Epithelial cell of prostate (primary cell): ENCODE measurements around the gene SLC44A1.
A peak's percentile ranks its signal among the peaks of the same experiment; 100 is the strongest.

Experiments used
- DNase-seq: peaks from one replicate; pipeline ENCODE4 v3.0.0-alpha.2; 2011; ENCODE audit warnings: low read depth, low spot score
- H3K27ac ChIP-seq: fragments of 450-650 bp; 2 replicates; pipeline ENCODE4 v1.5.1; 2017; ENCODE audit warnings: mild to moderate bottlenecking

Gene SLC44A1

DNA sequence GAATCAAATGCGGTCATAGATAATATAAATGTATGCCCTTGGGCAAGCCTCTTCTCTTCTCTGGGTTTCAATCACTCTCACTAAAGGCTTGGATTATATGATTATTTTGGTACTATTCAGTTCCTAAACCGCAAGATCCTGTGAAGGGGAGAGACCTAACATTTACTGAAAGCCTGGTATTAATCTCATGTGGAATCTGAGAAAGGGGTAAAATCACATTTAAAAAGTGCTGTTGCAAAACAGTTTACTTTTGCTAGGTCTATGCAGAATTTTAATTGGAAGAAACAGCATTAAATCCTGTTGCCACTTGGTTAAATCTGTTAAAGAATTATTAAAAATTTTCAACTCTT, 50.7 kb downstream of the SLC44A1 start:
- H3K27ac ChIP-seq: no peak overlapping the region
- DNase-seq: no peak

DNA sequence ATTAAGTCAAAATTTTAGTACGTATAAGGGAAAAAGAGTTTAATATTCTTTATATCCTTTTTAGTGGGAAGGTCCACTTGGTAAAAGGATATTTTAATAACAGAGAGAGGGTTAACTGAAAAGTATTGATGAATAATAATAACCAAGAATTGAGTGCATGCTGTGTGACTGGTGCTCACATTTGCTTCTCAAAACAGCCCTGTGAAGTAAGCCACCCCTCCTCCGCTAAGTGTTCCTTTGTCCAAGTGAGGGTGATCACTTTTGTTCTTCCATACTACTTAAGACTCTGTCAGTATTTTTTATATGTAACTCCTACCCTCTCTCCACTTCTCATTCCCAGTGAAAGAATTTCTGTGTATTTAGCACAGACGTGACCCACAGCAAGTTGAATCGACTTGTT, 51.5 kb downstream of the SLC44A1 start:
- peak overlapping the region; percentile 78 for H3K27ac ChIP-seq
- DNase-seq: no peak

DNA sequence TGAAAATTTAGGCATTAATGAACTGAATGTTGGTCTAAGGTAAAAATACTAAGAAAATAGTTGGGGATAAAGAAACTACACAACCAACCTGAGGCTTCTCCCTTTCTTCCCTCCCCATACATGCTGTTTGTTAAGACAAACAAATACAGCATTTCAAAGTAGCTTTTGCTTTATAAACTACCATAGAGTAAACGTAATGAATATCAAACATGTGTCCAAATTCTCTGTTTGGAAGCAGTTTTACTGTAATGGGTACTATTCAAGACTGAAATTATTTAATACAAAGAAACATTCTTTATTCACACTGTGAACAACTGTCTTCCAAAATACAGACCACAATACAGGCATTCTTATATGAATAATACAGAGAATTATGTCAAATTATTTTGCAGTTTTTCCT, 52.0 kb downstream of the SLC44A1 start:
- H3K27ac ChIP-seq: peak overlapping the region; percentile 78
- no peak for DNase-seq

DNA sequence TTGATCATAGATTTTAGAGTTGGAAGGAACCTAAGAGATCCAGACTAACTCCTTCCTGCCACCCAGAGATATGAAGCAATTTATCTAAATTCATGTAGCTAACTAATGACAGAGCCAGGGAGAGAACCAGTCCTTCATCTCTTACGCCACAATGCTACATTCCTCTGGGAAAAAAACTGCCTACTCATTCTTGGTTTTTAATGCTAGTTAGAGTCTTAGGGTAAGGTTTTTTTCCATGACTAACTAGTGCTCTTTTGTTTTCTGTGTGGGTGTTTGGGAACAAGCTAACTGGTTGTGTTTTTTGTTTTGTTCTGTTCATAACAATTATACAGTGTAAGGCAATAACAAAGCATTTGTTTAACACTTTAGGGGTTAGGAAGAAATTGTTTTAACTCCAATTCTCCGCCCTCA, 52.4 kb downstream of the SLC44A1 start:
- peak; percentile 70 for DNase-seq
- peak overlapping the region; percentile 78 for H3K27ac ChIP-seq

DNA sequence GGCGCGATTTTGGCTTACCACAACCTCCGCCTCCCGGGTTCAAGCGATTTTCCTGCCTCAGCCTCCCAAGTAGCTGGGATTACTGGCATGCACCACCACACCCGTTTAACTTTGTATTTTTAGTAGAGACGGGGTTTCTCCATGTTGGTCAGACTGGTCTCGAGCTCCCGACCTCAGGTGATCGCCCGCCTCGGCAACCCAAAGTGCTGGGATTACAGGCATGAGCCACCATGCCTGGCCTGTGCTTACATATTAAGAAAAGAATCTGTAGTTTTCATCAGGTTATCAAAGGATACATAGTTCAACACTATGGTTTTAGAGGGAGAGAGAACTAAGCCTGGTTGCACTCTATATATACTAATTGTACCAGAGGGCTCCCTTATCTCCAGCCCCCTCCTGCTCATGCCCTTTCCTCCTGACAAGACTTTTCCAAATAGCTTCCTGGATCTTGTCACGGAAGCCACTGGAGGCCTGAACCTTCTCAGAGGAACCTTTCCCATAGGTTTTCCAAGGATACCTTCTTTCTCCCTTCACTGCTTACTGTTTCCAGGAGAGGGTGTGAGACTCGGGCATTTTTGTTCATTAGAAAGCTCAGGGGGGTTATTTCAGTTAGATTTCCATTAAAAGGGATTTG, 53.1 kb downstream of the SLC44A1 start:
- peak overlapping the region; percentile 78 for H3K27ac ChIP-seq
- DNase-seq: no peak

DNA sequence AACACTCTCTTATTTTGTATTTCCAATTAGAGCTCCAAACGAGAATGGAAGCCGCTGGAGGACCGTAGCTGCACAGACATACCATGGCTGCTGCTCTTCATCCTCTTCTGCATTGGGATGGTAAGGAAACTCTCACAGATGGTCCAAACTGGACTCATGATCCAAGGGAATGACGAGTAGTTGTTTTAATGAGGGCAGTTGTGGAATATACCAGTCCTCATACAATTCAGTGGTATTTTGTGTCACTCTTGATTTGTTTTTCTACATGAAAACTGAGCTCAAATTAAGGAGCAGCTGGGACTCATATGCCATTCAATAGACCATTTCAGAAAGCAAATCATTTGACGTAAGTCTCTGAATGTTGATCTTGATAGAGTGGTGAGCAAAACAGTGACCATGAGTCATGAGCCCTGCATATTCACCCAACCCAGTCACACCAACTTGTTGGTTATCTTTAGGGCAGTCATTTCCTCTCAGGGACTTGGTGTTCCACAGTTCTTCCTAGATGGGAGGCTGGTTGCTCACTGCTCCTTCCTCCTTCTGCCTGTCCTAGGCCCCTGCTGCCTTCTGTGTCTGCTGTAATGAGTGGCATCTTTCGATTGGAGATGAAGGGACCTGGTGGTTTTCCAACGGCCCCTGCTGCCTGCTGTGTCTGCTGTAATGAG, 54.9 kb downstream of the SLC44A1 start:
- peak; percentile 86 for DNase-seq
- peak overlapping the region; percentile 72 for H3K27ac ChIP-seq

DNA sequence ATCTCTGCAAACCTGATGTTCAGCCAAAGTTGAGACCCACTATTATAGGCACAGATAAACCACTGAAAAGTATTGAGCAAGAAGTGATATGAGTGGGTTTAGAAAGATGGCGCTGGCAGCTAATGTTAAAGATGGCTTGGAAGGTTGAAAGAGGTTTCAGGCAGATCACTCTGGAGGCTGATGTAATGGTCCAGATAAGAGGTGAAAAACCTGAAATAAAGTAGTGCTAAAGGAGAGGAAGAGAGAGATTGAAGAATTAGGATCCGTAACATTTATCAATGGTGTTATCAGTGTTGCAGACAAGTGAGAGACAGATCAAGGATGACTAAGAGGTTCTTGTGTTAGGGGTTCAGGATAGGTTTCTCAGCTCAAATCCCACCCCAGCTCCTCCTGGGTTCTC, 58.3 kb downstream of the SLC44A1 start:
- DNase-seq: no peak

DNA sequence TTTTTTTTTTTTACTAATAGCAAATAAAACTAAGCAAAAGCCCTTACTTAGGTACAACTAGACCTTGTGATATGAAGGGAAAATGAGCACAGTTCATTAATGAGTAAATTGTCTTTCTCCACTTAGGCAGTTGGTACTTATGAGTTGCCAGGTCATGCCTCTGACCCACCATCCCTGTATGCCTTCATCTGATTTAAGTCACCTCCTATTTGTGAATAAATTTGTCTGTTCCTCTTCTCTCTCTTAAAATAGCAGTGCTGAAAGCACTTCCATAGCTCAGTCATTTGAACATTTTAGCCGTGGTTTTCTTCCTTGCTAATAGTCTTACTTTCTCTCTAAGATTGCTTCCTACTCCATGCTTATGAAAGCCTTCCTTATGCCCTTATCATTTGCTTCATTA, 61.4 kb downstream of the SLC44A1 start:
- H3K27ac ChIP-seq: no peak overlapping the region
- DNase-seq: no peak

More for the DNA sequence above, 58.3 kb downstream of the SLC44A1 start:
- no peak overlapping the region for H3K27ac ChIP-seq

DNA sequence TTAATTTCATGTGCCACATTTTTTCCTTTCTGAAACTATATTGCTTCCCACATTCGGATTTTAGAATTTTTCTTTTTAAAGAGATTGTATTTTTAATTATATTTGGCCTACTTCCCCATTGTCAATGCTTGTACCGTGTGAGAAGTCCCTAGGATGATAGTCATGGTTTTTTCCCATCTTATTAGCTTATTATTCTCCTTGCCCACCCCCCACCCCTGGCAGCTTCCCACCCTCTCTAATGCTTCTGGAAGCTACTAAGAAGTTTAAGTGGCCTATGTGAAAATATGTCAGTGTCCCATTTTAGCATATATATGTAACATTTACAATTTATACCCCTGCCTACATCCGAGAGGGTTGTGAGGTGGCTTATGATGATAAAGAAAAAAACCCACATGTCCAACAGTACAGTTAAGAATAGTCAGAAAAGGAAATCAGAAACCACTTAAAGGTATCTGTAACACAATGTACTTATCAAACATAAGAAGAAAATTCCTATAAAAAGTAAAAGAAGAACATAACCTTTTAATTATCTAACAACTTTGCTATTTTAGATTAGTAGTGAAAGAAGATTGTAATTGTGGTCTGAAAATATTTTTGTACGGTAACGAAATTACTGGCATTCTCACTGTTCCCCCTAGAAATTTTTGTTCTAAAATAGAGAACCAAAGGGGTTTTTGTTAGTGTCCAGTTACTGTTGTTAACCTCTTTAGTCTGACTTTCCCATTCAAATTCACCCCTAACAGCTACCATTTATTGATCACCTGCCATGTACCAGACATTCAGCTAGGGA, 62.1 kb downstream of the SLC44A1 start:
- DNase-seq: no peak
- no peak overlapping the region for H3K27ac ChIP-seq

DNA sequence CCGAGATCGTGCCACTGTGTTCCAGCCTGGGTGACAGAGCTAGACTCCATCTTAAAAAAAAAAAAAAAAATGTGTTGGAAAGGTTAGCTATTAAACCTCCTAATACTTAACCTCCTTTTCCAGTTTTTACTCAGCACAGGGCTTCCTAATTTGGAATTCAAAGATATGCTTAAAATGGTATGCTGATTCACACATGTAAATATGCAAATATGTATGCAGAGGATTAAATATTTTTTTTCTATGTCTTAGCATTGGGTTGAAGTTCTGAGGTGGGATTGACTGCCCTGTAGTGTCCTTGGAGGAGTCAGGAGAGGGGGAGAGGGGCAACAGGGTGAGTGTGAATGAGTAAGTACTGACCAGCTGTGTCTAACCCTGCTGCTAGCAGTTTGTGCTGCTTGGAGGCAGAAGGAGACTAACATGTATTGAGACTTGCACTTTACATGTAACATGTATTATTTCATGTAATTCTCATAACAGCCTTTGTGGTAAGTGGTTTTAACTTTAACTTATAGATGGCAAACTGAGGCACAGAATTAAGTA, 63.2 kb downstream of the SLC44A1 start:
- DNase-seq: no peak

DNA sequence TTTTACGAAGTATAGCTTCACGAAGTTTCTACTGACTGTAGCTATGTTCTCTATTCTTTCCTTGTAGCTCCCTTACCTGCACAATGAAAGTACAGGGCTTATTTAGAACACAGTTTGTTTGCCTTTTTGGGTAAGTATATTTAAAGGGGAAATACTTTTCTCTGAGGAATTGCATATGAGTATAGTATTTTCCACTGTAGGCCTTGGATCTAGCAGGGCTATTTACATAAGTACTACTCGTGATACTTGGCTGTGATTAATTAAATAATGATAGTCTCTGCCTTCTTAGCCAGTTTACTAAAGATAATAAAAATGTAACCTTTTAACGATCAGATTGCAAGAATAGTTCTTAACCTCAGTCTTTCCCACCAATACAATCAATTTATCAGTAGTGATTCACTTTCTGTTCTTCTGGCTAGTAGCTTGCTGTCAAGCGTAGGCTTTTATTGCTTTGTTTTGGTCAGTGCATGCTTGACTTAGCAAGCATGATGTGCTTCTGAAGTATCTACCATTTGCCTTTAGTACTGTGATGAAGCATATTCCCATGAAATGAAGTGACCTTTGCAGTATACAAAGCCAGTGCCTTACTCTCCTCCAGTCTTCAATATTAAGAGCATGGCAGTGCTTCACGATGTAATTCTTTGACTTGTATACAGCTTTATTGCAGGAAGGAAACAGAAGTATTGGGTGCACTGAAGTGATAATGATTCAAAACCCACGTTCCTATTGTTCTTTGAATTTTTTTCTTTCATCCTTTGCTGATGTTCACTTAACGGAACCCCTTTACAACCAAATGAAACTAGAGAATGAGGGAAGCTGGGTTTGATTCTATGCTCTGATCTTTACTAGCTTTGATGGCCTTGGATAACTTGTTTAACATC, 64.2 kb downstream of the SLC44A1 start:
- DNase-seq: no peak
- no peak overlapping the region for H3K27ac ChIP-seq

More for the DNA sequence above, 63.2 kb downstream of the SLC44A1 start:
- no peak overlapping the region for H3K27ac ChIP-seq

DNA sequence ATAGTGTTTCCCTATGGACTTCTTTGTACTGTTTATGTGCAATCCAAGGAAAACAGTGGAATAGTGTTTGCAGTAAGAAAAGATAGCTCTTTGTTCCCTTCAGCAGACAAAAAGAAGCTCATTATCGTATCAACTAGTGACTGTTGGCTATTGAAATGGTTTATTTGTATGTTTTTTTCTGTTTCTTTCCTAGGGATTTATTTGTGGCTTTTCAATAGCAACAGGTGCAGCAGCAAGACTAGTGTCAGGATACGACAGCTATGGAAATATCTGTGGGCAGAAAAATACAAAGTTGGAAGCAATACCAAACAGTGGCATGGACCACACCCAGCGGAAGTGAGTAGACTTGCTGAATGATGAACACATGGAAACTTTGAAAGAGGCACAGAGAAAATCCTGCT, 65.1 kb downstream of the SLC44A1 start:
- H3K27ac ChIP-seq: no peak overlapping the region
- DNase-seq: no peak

DNA sequence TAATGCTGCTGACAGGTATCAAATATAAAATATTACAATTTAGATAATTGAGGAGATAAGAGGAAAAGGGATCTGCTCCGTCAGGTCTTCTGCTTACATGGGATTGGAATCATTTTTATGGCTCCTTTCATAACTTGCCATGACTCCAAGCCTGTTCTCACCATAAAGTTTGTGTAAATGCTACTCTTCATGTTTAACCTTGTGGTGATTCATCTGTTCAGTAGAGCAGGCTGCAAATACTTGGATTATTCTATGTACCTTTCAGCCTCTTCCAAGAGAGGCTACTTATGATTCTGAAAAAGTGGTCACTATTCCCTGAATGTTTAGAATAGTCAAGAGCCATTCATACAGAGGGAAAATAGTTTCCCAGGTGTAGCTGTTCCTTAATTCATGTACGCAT, 66.9 kb downstream of the SLC44A1 start:
- no peak overlapping the region for H3K27ac ChIP-seq
- no peak for DNase-seq

DNA sequence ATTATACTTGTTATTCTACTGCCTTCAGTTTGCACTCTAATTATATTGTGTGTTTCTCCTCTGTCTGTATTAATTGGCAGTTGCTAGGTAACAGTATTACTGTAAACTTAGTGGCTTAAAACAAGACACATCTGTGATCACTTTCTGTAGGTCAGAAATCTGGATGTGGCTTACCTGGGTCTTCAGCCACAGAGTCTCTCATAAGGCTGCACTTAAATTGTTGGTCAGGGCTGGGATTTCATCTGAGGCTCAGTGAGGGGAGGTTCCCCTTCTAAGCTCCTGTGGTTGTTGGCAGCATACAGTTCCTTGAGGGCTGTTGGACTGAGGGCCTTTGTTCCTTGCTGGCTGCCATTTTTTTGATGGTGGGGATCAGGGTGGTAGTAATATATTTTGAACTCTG, 68.8 kb downstream of the SLC44A1 start:
- DNase-seq: no peak
- H3K27ac ChIP-seq: no peak overlapping the region

DNA sequence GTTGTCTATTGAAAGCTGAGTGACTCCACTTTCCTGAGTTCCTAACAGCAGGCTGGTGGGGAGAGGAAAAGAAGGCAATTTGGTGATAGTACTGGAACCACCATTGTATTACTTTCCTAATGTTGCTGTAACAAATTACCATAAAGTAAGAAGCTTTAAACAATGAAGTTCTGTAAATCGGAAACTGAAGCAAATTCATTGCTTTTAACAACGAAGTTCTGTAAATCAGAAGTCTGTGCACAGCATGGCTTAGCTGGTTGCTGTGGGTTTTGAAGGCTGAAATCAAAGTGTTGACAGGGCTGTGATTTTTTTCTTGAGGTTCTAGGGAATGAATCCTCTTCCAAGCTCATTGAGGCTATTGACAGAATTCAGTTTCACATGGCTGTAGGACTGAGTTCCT, 72.3 kb downstream of the SLC44A1 start:
- no peak for DNase-seq
- no peak overlapping the region for H3K27ac ChIP-seq

DNA sequence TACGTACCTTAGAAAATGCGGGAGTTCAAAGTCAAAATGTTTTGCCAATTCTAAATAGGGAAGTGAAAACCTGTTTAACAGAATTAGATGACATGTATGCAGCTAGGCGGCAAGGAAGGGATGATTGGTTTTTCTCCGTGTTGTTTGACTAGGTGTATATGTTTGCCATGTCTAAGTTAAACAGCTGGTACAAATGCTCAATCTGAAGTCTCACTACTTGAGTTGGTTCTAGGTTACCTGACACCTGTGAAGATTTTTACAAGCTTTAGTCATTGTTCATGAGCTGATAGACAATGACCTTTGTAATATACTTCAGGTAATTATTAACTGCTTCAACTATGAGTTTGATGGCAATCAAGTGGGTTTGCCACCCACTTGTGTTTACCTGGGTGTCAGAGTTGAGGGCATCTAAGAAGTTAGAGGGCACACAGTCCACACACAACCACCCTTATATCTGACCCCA, 74.3 kb downstream of the SLC44A1 start:
- H3K27ac ChIP-seq: no peak overlapping the region
- no peak for DNase-seq

DNA sequence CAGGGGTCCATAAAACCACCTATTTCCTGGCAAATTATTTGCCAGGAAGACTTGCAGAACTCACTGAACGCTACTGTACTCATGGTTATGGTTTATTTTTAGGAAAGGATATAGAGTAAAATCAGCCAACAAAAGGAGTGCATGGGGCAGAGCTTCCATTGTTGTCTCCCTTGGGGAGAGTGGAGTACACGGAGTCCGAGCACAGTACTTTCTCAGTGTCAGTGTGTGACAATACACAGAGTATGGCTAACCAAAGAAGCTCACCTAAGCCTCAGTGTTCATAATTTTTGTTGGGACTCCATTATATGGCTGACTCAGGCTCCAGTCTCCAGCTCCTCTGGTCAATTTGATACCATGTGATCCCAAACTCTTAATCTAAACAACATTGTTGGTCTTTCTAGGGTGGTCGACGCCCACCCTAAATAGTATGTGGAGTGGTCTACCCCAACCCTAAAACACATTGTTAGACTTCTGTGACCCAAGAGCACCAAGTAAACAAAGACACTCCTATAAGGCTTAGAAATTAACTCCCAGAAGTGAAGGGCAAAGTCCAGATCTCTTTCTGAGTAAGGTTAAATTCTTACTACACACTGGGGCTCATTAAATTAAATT, 74.9 kb downstream of the SLC44A1 start:
- no peak for DNase-seq
- no peak overlapping the region for H3K27ac ChIP-seq

DNA sequence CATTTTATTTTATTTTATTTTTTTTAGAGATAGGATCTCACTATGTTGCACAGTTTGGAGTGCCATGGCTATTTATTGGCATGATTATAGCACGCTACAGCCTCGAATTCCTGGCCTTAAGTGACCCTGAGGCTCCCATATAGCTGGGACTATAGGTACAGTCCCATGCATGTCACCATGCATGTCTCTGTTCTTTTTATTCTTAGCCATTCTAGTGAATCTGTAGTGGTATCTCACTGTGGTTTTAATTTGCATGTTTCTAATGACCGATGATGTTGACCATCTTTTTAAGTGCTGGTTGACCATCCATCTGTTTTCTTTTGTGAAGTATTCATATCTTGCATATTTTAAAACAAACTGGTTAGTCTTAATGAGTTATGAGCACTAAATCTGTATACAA, 76.1 kb downstream of the SLC44A1 start:
- DNase-seq: no peak
- H3K27ac ChIP-seq: no peak overlapping the region

DNA sequence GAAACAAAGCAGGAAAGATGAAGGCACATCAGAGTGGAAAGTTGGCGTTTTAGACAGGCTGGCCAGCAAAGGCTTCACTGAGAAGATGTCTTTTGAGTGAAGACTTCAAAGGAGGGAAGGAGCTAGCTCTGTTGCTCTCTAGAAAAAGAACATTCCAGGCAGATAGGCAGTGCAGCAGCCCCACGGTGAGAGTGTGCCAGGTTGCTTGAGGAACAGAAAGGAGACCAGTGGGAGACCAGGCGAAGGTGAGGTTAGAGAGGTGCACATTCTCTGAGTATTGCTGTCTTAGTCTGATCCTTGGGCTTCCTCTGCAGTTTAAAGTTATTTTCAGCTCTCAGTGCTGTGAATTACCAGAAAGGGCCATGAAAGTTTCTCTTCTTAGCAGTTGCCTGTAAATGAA, 83.8 kb downstream of the SLC44A1 start:
- no peak overlapping the region for H3K27ac ChIP-seq
- DNase-seq: no peak
